ENCODE results near the gene ZNF697.
A peak's percentile ranks its signal among the peaks of the same experiment; 100 is the strongest.
"Not testable (repeated sequence)": the region's sequence is repeated elsewhere in the genome, so short reads cannot be mapped to it uniquely, and the experiment has no call there.

ZNF697 gene

GRCh38 chr1:119632841-119633240 lies 15.2 kb downstream of the ZNF697 start:
- FAIRE-seq: no peak

GRCh38 chr1:119632103-119632490 lies 16.0 kb downstream of the ZNF697 start:
- peak; percentile 63 for FAIRE-seq
- no peak for DNase-seq (ENCODE audit: insufficient read length, low spot score)

More at GRCh38 chr1:119632841-119633240, 15.2 kb downstream of the ZNF697 start:
- DNase-seq (ENCODE audit: insufficient read length, low spot score): no peak

DNA sequence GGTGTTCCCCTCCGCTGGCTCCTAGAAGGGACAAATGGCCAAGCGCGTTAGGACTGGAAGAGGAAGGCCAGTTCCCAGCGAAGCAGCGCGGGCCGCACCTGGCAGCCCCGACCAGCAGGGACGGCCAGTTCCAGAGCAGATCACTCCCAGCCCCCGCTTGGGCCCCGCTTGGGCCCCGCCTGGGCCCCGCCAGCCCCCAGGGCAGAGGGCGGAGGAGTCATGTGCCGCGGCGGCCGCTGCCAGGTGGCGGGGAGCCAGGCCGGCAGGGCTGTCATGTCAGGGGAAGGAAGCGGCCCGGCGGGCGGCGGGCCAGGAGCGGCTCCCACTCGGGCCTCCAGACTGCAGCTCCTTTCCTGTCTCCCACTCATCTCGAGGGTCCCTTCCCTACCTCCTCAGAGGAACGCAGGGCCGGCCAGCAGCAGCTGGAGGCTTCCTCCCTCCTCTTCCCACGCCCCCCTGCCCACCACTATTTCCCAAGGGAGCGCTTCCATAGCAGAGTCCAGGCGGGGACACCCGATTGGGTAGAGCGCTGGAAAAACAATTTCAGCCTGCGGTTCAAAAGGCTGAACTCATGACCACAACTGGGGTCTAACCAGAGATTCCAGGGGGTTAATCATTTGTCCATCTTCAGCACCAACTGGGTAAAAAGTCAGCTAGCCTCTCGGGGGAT lies 16.5 kb downstream of the ZNF697 start:
- FAIRE-seq (peak; percentile 26), DNase-seq (ENCODE audit: insufficient read length, low spot score) (no peak)

DNA sequence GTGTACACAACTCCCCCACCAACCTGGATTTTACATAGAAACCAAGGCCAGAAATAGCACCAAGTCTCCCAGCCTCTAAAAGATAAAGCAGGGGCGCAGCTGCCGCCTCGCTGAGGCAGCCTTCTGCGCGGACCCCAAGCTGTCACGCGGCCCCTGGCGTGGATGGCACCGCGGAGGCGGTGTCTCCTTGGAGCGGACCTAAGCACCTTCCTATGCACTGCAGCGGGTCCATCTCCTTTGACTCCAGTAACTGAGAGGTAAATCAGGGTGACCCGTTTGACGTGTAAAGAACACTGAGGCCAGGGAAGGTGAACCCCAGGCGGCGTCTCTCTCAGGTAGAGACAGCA lies 17.0 kb downstream of the ZNF697 start:
- DNase-seq (ENCODE audit: insufficient read length, low spot score) (no peak), FAIRE-seq (no peak)

- no peak for FAIRE-seq
- no peak for DNase-seq (ENCODE audit: insufficient read length, low spot score)
Measured at GRCh38 chr1:119626841-119627240, 21.2 kb downstream of the ZNF697 start.

DNA sequence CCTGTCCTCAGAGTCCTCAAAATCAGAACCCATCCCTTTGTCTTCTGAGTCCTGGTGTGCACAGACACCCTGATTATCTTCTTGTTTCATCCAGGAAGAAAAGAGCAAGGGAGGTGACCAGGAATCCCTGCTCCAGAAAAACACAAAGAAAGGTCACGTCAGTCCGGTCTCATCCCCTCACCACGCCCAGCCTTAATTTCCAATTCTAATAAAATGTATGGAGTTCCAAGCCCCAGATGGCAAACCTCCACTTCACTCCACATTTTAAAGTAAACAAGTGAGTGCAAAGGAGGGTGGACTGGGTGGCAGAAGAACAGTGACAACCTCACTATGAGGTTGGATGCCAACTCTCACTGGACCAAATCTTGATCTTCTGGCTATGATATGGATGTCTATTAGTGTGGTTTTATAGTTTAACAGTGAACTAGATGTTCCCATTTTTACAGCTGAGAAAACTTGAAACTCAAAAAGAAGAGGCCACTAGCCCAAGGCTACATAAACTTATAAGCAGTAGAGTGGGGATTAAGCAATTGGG lies 22.0 kb downstream of the ZNF697 start:
- no peak for FAIRE-seq
- DNase-seq (ENCODE audit: insufficient read length, low spot score): no peak

DNA sequence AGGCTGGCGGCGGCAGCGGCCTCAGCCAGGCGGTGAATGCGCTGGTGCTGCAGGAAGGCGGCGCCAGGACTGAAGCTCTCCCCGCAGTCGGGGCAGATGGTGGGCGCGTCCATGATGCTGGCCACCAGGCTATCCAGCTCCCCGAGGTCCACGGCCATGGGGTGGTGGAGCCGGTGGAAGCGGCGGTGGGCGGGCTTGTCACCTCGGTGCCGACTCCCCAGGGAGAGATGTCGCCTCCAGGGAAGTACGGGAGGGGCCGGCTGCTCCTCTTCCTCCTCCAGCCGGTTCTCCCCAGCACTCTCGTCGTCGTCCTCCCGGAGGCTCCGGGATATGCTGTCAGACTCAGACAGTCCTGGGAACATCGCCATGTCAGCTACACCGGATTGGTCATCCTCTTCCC lies 24.4 kb downstream of the ZNF697 start:
- DNase-seq (ENCODE audit: insufficient read length, low spot score) (no peak), FAIRE-seq (no peak)

DNA sequence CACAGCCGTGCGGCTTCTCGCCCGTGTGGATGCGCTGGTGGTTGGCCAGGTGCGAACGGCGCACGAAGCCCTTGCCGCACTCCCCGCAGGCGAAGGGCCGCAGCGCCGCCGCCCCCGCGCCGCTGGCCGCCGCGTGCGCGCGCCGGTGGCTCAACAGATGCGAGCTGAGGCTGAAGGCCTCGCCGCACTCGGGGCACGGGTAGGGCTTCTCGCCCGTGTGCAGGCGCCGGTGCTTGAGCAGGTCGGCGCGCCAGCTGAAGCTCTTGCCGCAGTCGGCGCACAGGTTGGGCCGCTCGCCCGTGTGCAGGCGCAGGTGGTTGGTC lies 24.9 kb downstream of the ZNF697 start:
- no peak for DNase-seq (ENCODE audit: insufficient read length, low spot score)
- FAIRE-seq: no peak

DNA sequence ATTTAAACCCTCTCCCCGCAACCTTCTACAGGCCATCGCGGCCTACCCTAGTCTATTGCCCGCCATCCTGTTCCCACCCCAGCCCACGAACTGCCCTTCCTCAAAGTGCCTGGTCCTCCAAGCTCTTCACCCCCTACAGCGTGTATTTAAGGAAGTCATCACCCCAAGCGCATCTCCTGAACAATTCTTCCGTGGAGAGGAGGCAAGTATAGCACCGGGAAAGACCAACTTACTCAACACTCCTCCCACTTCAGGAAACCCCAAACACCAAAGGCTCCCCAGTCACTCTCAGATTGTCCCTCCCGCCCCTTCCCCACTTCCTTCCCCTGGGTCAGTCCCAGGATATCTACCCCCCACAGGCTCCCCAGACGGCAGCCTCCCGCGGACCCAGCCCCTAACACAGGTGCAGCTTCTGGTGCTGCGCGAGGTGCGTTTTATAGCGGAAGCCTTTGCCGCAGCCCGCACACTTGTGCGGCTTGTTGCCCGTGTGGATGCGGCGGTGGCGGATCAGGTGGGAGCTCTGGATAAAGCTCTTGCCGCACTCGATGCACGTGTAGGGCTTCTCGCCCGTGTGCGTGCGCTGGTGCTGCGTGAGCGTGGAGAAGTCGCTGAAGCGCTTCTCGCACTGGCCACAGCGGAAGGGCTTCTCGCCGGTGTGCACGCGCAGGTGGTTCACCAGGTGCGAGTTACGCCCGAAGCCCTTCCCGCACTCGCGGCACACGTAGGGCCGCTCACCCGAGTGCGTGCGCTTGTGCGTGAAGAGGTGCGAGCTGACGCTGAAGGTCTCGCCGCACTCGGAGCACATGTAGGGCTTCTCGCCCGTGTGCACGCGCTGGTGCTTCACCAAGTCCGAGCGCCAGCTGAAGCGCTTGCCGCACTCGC lies 25.5 kb downstream of the ZNF697 start:
- FAIRE-seq: no peak
- no peak for DNase-seq (ENCODE audit: insufficient read length, low spot score)

DNA sequence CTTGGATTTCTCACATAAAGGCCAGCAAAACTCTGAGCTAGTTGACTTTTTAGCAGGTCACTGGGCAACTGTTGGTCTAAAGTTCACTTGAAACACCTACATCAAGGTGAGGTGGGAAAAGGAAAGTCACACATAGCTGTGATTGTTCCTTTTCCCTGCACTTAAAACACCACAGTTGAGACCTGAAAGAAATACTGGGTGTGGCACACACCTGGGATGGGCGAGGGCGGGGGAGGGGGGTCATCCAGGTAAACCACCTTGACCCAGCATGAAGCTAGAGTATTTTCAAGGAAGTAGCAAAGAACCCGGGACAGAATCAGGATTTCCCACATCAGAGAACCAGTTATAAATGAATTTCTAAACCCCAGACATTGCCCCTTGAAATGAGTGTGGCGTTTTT lies 26.4 kb downstream of the ZNF697 start:
- no peak for FAIRE-seq
- DNase-seq (ENCODE audit: insufficient read length, low spot score): no peak

DNA sequence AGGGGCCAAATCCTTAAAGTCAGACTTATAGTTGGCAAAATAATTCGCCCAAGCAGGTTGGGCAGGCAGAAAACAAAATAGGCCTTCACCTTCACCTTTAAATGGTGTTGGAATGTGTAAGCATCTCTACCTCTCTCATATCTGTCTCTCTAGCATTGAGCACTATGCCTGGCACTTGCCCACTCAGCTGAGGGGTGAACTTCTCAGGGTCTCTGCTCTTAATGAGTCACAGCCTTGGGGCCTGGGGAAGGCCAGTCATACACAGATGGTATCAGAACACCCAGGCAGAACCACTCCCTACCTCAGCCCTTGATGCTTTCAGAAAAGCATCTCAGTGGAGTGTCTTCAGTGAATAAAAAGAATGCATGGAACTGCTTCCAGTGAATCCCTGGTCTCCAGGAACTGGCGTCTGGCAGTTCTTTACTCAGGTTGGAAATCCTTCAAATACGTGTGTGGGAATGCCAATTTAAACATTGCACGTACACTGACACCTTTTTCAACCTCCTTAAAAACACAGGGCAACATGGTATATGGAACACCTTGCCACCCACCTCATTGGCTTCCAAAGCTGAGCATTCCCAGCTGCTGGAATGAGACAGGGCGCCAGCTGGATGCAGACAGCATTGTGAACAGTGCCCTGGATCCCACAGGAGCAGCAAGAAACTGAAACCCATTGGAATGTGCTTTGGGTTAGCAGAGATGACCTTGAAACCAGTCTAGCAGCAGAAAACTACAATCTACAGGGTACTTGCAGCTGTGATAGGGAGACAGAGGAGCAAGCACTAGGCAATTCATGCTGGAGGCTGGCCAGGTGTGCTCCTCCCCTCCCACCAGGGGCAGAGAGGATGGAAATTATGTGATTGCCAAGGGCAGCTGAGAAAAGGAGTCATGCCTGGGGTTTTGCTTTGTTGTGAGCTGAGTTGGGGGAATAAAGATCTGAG lies 30.0 kb downstream of the ZNF697 start:
- no peak for DNase-seq (ENCODE audit: insufficient read length, low spot score)
- FAIRE-seq: no peak

GRCh38 chr1:119616748-119617147 lies 31.3 kb downstream of the ZNF697 start:
- DNase-seq (ENCODE audit: insufficient read length, low spot score); FAIRE-seq: not testable (repeated sequence)

- not testable (repeated sequence) for FAIRE-seq; DNase-seq (ENCODE audit: insufficient read length, low spot score)
Measured at GRCh38 chr1:119615100-119615499, 33.0 kb downstream of the ZNF697 start.

DNA sequence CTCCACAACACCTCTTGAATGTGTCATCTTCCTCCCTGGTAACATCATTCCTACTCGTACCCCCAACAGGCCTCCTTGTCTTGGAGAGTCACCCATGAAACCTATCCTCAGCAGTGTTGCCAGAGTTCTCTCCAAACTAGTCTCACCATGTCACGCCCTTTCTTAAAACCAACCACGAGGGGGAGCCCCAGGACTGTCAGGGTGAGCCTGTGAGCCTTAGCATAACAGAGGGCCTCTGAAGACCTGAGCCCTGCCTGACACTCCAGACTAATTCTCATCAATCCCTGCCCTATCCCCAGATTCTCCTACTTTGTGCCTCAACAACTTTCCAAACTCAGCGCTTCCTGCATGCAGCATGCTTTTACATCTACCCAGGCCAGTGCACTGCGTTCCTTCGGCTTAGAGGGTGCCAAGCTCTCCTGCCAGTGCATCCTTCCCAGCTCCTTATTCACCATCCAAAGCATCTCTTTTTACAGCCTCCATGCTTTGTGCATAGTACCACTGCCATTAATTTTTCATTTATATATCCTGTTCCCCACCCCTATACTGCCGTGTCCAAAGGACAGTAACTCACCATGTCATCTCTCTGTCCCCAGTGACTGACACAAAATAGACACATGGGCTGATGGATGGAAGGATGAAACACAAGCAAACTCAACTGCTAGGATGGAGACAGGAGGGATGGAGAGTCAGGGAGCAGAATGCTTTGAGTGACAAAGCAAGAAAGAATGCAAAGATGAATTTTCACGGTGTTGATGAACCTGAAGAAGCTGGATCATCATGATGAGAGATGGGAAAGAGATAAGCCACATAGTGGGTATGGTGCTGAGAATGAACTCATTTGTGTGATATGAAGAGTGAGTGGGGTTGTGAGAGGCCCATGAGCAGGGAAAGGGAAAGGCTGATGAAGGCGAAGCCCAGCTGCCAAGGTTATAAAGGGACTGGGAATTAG lies 34.0 kb downstream of the ZNF697 start:
- FAIRE-seq (peak; percentile 90), DNase-seq (ENCODE audit: insufficient read length, low spot score) (no peak)

- FAIRE-seq (peak; percentile 23), DNase-seq (ENCODE audit: insufficient read length, low spot score) (no peak)
Measured at GRCh38 chr1:119611701-119612113, 36.4 kb downstream of the ZNF697 start.

DNA sequence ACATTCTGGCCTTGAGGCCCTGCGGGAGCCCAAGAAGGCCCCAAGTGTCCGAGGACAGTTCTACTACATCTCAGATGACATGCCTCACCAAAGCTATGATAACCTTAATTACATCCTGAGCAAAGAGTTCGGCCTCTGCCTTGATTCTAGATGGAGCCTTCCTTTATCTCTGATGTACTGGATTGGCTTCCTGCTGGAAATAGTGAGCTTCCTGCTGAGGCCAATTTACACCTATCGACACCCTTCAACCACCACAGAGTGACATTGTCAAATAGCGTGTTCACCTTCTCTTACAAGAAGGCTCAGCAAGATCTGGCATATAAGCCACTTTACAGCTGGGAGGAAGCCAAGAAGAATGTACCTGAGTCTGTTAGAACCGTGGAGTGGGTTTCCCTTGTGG lies 39.2 kb downstream of the ZNF697 start:
- not testable (repeated sequence) for FAIRE-seq; DNase-seq (ENCODE audit: insufficient read length, low spot score)

GRCh38 chr1:119607087-119607807 lies 40.8 kb downstream of the ZNF697 start:
- peak; percentile 54 for FAIRE-seq
- DNase-seq (ENCODE audit: insufficient read length, low spot score): not testable (repeated sequence)

DNA sequence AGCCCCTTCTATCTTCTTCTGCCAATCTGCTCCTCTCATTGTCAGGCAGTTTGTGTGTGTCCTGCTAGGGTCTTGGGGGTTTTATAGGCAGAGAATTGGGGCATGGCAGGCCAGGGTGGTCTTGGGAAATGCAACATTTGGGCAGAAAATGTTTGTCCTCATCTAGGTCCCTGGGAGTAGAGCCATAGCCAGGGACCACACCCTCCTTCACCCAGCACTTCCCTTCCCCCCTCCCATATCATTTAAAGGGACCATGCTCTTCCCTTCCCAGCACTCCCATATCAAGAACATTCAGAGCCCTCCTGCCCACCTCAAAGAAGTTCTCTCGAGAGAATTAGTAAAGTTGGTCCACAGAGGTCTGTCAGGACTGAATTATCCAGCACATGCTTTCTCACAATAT lies 41.7 kb downstream of the ZNF697 start:
- FAIRE-seq (no peak), DNase-seq (ENCODE audit: insufficient read length, low spot score) (no peak)

DNA sequence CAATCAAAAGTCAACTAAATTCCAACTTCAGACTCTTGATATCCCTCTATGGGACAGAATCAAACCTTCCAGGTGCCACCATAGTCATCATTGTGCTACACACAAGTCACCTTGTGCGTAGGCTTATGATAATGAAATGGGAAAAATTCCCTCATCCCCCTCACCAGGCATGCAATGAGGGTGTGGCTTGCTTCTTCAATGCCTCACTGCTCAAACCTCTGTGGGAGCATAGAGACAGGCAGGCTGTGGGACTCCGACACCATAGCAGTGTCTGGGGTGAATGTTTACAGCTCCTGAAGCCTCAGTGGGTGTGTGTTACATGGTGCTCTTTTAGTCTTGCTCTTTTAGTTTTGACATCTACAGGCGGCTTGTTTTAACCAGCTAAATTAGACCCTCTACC lies 42.4 kb downstream of the ZNF697 start:
- DNase-seq (ENCODE audit: insufficient read length, low spot score) (no peak), FAIRE-seq (no peak)

Measured in GM19239 (cell line).